C4-2B (cell line): ENCODE measurements around the gene GTF3C2.

Experiments
- ZFX ChIP-seq: fragments of 450-650 bp; IDR thresholded peaks from 2 replicates; pipeline ENCODE4 v1.6.1; 2017
- TF ChIP-seq, protein P1 (sequence below): fragments of 450-650 bp; conservative IDR thresholded peaks from 2 replicates; pipeline ENCODE4 v1.5.1; 2017; ENCODE audit warnings: mild to moderate bottlenecking

DNA sequence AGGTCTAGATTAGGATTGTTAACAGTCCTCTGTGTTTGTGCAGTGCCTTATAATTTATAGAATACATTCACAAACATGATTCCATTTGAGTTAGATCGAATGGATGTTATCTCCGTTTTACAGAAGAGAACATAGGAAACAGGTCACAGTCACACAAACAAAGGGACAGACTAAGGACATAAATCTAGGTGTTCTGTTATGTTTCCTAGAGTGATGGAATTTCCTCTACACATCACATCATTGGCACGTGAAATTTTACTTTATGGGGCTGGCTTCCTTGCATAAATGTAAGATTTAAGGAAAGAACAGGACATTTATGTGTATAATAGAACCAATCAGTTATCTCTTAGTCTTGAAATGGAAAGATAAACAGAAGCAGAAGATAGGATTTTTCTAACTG, 68.0 kb downstream of the GTF3C2 start:
- TF ChIP-seq, protein P1, sequence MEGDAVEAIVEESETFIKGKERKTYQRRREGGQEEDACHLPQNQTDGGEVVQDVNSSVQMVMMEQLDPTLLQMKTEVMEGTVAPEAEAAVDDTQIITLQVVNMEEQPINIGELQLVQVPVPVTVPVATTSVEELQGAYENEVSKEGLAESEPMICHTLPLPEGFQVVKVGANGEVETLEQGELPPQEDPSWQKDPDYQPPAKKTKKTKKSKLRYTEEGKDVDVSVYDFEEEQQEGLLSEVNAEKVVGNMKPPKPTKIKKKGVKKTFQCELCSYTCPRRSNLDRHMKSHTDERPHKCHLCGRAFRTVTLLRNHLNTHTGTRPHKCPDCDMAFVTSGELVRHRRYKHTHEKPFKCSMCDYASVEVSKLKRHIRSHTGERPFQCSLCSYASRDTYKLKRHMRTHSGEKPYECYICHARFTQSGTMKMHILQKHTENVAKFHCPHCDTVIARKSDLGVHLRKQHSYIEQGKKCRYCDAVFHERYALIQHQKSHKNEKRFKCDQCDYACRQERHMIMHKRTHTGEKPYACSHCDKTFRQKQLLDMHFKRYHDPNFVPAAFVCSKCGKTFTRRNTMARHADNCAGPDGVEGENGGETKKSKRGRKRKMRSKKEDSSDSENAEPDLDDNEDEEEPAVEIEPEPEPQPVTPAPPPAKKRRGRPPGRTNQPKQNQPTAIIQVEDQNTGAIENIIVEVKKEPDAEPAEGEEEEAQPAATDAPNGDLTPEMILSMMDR, result no peak
- TF ChIP-seq ZFX, result no peak
